NT2/D1 (cell line): Measurements from ENCODE around the gene TRAPPC2L.

Experiments
- DNase-seq: peaks from one replicate; pipeline ENCODE4 v3.0.0-alpha.2; 2011; ENCODE audit warnings: low read depth, low spot score
- H3K27me3 ChIP-seq: 2 replicates; pipeline ENCODE4 v1.6.0; 2011; ENCODE audit warnings: mild to moderate bottlenecking; ENCODE audit not compliant: insufficient read length, insufficient read depth
- H3K36me3 ChIP-seq: 2 replicates; pipeline ENCODE4 v1.6.1; 2011; ENCODE audit warnings: mild to moderate bottlenecking, low read length, mixed read lengths; ENCODE audit not compliant: insufficient read depth, insufficient read length
- H3K4me1 ChIP-seq: 2 replicates; pipeline ENCODE4 v1.5.1; 2011; ENCODE audit not compliant: insufficient read depth, insufficient read length
- H3K4me3 ChIP-seq: 2 replicates; pipeline ENCODE4 v1.5.1; 2011; ENCODE audit warnings: low read depth; ENCODE audit not compliant: insufficient read length
- H3K9ac ChIP-seq: 2 replicates; pipeline ENCODE4 v1.6.0; 2011; ENCODE audit warnings: low read depth; ENCODE audit not compliant: insufficient read length
- H3K9me3 ChIP-seq: 2 replicates; pipeline ENCODE4 v1.5.1; 2011; ENCODE audit warnings: mild to moderate bottlenecking, low read length; ENCODE audit not compliant: insufficient read depth
- SUZ12 ChIP-seq: IDR thresholded peaks from 2 replicates; pipeline ENCODE4 v1.6.1; 2011; ENCODE audit not compliant: insufficient read length, insufficient read depth; ENCODE audit errors: extremely low read depth
- YY1 ChIP-seq: IDR thresholded peaks from 2 replicates; pipeline ENCODE4 v1.6.1; 2011; ENCODE audit not compliant: insufficient read length, insufficient read depth
- ZNF274 ChIP-seq: IDR thresholded peaks from 2 replicates; pipeline ENCODE4 v1.6.1; 2011; ENCODE audit warnings: mild to moderate bottlenecking, low read depth, low read length

The TRAPPC2L gene

DNA sequence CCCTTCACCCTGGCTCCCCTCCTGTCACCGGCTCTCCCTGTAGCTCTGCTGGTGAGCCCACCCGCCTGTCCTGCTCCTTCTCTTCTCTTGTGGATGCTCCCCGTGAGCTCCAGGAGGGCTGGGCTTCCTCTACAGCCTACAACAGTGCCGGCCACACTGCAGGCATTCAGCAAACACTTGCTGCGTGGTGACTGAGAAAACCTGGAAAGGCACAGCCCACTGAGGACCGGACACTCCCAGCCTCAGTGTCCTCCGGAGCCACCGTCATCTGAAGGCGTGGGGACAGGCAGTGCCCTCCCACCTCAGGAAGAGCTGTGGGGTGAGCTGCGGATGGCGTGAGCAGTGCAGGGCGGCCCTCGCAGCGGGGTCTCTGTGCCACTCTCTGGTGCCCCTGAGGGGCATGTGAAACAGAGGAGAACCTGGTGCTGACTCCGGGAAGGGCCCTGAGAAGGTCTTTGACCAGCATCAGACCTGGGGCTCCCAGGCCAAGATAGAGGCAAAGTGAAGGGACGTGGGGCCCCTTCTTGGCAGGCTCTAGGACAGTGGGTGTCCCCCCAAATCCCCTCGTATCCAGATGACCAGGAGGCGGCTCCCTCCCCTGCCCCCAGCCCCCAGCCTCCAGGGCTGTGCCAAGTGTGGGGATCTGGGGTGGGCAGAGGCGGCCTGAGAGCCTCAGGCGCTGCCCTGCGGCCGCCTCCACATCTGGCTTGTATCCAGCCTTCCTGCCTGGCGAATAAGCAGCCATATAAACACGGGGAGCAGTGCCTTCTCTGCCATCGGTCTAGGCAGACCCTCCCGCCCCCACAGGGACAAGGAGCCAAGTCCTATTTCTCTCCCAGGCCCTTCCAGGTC, 53.6 kb downstream of the TRAPPC2L start:
- TF ChIP-seq SUZ12 (no peak), ZNF274 (no peak), YY1 (no peak)
- Histone ChIP-seq H3K9me3 (peaks cover 5% of the 10 kb centered on the region; the same call in 1 of the 2 replicates), H3K4me1 (peaks cover 27% of the 10 kb centered on the region), H3K36me3 (no peaks in the 10 kb centered on the region), H3K27me3 (no peaks in the 10 kb centered on the region), H3K9ac (peak overlapping the region; percentile 45), H3K4me3 (no peak overlapping the region)
- no peak for DNase-seq

GRCh38 chr16:88911136-88911945, 54.4 kb downstream of the TRAPPC2L start:
- no peak for DNase-seq
- Histone ChIP-seq H3K4me1 (peaks cover 26% of the 10 kb centered on the region), H3K27me3 (no peaks in the 10 kb centered on the region), H3K4me3 (no peak overlapping the region), H3K9me3 (peaks cover 5% of the 10 kb centered on the region; the same call in 1 of the 2 replicates), H3K9ac (no peak overlapping the region), H3K36me3 (no peaks in the 10 kb centered on the region)
- TF ChIP-seq ZNF274: no peak
- no peak for TF ChIP-seq SUZ12
- TF ChIP-seq YY1: no peak

DNA sequence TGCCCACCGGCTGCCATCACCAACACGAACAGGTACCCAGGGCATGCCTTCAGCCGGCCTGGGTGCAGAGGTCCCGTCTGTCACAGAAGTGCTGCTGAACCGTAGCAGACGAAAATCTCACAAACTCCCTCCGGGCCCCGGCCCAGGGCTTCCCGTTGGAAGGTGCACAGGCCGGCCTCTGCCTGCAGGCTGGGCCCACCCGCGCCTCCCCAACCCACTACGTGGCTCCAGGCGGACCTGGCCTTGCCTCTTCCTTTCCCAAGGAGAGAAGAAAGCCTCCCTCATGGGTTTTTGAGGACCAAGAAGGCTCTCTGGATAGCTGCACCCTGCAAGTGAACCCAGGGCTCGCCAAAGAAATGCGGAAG, 55.0 kb downstream of the TRAPPC2L start:
- no peaks in the 10 kb centered on the region for H3K27me3 ChIP-seq
- H3K4me1 ChIP-seq: peaks cover 29% of the 10 kb centered on the region
- H3K4me3 ChIP-seq: no peak overlapping the region
- no peak for TF ChIP-seq SUZ12
- no peak for TF ChIP-seq YY1
- TF ChIP-seq ZNF274: no peak
- peaks cover 5% of the 10 kb centered on the region; the same call in 1 of the 2 replicates for H3K9me3 ChIP-seq
- no peak for DNase-seq
- no peak overlapping the region for H3K9ac ChIP-seq
- no peaks in the 10 kb centered on the region for H3K36me3 ChIP-seq
